RCC 7860 (cell line): ENCODE measurements around the gene STXBP5.

ENCODE experiments used
- DNase-seq: peaks from one replicate; pipeline ENCODE4 v3.0.0-alpha.2; 2015; ENCODE audit warnings: low spot score
- FAIRE-seq: peaks from 2 replicates; lab custom pipeline; 2012; peaks lifted over from hg19 to GRCh38; lab: Jason Lieb, UNC

The STXBP5 gene

DNA sequence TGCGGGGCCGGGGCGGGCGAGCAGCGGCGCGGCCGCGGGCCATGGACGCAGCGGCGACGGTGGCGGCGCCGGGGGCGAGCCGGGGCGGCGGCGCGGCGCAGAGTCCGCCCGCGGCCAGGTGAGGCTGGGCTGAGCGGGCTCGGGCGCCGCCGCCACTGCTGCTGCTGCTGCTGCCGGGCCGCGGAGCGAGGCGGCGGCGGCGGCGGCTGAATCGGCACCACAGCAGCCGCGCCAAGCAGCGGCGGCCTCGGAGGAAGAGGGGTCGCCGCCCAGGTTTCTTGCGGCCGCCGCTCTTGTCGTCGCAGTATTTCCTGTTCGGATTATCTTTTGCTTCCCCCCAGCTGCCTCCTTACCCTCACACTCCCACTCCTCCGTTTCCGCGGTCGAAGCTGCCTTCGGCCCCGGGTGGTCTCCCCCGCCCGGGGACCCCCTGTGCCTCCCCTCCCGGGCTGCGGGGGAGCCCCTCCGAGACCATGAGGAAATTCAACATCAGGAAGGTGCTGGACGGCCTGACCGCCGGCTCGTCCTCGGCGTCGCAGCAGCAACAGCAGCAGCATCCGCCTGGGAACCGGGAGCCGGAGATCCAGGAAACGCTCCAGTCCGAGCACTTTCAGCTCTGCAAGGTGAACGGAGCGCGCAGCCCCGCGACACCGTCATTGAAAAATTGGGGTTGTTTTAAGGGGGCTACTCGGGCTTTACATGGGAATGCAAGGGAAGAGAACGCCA is at the start of gene STXBP5:
STXBP5 (plus strand) TSS at position 358 of the 726 bp plus-strand sequence; CDS start at position 474, 116 bp downstream.
- FAIRE-seq (no peak), DNase-seq (peak; percentile 26)

DNA sequence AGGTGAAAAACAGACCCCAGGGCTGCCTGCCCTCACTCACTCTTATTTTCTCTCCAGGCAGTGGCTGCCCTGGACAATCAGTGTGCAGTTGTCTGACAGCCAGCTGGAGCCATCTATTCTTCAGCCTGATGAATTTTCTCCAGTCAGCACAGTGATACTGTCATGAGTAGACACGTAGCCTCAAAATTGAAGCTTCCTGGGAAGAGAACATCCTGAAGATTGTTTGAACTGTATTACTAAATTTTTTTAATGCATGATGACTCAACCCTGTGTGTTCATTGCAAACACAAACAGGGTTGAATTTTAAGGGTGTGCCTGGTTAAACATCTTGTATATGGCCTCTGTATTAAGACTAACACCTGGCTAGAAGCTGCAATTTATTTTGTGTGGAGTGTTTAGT is 49.8 kb upstream of the STXBP5 start:
- FAIRE-seq (no peak), DNase-seq (no peak)

DNA sequence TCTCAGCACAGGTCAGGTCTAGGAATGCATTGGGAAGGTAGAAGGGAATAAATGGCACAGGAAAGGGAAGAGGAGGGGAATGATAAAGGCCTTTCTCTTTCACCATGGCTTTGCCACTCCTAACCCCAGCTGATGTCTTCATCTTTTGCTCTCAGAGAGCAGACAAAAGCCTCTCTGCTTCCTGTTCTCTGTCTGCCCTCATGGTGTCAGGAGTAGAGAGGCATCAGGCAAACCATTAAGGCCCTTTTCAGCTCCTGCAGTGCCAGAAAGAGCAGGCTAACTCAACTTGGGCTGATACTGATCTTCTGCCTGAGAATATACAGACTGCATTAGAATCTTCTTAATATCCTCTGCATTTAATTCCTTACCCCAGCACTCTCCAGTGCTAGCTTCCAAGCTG is 48.0 kb upstream of the STXBP5 start:
- DNase-seq: no peak
- FAIRE-seq: no peak

DNA sequence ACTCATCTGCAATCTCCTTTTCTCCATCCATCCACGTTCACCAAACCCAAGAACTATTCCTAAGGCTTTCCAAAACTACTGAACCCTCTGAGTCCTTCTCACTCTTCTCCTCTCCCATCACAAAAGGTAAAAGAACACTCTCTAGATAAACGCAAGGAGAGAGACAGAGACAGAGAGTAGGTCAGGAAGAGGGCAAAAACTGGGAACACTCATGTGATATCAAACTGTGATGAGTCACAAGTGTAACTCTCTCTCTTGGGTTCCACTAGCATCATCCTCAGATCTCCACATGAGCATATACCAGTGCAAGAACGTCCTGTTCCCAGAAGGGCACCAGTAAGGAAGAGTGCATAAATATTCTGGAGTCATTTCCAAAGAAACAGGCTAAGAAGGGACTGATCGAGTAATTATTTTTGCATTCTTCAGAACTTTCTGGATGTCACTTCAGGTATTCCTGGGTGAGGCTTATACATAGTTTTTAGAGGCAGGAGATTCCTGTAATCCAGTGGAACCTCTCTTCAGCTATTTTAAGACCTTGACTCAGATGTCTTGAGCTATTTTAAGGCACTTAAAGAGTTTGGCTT is 47.3 kb upstream of the STXBP5 start:
- DNase-seq (no peak), FAIRE-seq (no peak)

DNA sequence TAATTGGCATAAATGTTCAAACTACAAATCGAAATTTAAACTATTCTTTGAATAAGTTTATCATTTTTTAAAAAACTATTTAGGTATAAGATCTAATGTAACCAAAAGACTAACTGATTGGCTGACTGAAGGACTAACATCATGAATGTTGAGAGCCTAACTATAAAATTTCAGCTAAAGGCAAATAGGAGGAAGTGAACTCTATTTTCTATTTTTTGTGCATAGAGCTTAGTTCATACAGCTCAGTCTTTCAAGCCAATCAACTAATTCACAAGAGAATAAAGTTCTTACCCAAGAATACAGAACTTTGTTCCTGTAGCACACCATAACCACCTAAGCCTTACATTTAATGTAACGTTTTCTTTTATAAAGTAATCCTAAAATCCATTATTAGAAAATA is 46.3 kb upstream of the STXBP5 start:
- no peak for FAIRE-seq
- DNase-seq: no peak

DNA sequence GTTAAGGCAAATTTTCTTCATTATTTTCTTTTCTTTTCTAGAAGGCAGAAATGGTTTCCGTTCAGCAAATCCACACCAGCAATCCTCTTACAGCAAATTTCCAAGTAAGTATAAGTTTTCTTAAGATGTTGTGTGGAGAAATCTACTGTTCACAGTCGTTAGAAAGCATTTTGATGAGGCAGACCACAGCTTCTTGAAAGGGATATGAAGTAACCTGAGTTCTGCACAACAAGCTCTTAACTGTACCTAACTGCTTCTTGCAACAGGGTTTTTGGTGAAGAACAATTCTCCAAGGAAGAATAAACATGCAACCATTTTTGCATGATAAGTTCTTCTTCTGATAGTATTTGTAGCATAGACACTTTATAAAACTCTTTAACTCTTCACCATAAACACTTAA is 45.3 kb upstream of the STXBP5 start:
- DNase-seq (no peak), FAIRE-seq (no peak)

DNA sequence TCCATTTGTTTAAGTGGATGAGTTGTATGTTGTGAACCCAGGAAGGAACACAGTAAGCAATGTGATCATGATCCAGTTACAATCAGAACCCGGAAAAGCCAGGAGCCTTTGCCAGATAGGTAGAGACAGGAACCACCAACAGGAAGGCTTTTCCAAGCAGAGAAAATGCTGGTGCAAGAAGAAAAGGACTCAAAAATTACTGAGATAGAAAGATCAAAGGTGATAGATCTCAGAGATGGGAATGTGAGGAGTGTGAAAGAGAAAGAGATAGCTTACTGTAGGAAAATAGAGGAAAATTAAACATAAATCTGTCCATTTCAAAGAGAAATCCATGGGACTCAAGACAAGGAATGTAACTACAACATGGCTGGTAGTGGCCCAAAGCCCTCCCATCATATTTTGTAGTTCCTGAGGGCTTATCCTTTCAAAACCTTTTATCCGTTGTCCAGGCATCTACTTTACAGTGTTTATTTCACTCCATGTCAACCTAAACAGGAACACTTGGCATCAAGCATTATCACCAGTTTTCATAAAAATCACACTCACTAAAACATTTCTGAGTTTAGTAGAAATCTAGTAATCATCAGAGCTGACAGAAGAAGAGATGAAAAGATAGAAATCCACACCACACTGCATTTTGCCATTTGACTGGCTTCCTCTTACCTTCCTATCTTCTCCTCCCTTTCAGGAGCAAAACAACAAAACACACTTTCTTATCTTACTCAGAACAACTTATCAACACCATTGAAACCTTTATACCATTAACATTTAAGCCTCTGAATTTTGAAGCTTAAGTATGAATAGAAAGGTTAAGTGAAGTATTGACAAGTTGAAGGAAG is 44.5 kb upstream of the STXBP5 start:
- DNase-seq: no peak

DNA sequence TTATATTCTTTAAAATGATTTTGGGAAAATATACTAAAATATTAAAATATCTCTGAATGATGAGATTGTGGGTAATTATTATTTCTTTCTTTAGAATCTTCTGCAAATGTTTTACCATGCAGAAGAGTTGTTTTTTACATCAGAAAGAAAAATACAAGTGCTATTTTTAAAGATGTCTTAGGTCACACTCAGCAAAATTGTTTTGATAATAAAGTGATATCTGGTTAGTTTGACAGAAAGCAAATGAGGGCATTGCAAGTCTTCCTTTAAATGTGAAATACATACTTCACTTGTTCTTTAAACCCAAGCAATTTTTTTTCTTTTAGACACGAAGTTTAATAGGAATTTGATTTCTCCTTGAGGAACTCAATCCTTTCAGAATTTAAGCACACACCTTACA is 43.6 kb upstream of the STXBP5 start:
- DNase-seq: no peak
- FAIRE-seq: no peak

More for the DNA sequence above, 44.5 kb upstream of the STXBP5 start:
- FAIRE-seq: no peak

DNA sequence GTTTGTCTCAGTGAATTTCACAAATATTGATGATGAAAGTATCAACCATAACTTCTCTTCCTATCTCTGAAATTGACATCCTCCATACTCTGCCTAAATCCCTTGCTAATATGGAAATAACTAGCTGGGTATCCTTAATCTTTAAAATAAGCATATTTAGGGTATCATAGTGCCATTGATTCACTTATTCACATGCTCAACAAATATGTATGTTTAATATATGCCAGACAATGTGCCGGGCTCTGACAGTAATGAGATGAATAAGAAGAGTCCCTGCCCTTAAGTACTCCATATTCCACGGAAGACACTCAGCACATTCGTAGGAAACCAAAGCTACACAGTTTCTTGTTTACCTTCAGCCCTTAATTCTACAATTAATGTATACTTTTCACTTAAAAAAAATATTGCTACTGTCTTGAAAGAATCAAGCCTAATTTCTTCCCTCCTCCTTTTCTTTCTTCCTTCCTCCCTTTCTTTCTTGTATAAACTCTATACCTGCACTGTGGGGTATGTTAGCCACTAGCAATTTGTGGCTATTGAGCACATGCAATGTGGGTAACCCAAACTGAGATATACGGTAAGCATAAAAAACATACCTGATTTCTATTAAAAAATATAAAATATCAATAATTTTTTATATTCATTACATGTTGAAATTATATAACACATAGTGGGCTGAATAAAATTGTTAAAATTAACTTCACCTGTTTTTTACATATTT is 42.8 kb upstream of the STXBP5 start:
- FAIRE-seq: no peak
- no peak for DNase-seq

DNA sequence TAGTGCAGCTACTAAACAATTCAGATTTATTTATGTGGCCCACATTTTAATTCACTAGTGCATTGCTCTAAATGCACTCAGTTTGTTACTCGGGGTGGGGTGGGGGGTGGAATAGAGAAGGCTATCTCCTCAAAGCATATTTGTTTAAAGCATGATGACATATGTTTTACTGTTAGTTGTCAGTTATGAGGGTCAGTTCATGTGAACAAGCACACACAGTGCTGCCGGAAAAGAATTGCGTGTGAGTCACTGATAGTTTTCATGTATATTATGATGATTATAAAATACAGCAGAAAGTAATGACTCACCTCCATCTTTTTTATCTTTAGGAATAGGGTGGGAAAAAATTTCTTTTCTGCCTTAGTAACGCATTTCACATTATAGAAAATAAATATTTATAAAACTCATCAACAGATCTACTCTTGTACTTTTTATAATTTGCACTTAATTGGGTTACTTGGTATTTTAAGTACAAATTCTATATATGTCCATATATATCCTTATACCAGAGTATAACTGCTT is 42.2 kb upstream of the STXBP5 start:
- DNase-seq: no peak
- FAIRE-seq: no peak

DNA sequence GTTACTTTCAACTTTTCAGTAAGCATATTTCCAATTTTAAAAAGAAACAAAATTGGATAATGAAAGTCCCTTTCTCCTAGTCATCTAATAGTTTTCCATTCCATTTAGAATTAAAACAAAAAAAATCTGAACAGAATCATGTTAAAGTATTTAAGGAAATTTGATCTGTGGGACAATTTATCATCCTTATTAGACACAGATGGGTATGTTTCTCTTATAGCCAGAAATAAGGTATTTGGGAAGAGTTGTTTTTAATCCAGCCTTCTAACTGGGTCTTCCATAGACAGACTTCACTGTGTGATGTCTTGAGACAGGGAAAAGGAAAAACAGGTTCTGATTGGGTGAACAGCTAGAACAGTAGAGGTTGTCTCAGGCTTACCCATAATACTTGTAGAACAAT is 39.5 kb upstream of the STXBP5 start:
- no peak for FAIRE-seq
- no peak for DNase-seq

DNA sequence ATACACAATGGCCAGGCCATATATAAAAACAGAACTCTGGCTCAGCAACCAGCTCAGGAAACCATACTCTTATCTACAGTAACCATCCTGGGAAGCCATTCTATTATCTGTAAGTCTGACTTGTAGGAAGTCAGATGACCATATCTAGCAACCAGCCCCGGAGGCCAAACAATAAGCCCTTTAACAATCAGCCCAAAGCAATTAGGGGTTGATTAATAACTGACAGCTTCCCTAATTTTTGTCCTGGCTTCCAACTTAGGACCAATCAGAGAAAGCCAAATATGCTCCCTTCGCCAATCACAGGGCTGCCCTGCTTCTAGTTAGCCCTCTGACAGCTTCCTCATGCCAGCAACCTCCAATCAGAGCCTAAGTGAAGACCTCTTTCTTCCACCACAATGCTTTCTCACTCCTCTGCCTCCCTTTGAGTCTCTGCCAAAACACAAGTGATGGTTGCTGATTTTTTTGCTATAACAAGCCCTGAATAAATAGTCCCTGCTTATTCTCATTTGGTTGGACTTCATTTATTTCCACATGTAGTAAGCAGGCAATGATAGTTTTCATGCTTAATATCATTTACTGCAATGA is 37.8 kb upstream of the STXBP5 start:
- no peak for FAIRE-seq
- DNase-seq: no peak

DNA sequence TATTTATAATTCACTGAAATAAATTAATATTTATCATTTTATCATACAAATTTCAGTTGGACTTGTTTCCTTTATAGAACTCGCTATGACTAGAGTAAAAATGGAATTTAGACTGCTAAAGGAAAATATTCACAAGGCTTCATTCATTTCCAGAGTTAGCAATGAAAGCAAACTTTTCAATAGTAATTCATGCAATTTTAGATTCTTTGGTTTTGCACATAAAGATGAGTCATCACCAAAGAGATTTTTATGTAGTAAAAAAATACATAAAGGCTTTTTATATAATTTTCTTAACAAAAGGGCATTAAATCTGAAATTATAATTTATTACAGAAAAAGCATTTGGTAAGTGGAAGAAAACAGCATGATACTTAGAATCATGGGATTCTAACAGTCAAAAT is 37.2 kb upstream of the STXBP5 start:
- DNase-seq: no peak
- no peak for FAIRE-seq

DNA sequence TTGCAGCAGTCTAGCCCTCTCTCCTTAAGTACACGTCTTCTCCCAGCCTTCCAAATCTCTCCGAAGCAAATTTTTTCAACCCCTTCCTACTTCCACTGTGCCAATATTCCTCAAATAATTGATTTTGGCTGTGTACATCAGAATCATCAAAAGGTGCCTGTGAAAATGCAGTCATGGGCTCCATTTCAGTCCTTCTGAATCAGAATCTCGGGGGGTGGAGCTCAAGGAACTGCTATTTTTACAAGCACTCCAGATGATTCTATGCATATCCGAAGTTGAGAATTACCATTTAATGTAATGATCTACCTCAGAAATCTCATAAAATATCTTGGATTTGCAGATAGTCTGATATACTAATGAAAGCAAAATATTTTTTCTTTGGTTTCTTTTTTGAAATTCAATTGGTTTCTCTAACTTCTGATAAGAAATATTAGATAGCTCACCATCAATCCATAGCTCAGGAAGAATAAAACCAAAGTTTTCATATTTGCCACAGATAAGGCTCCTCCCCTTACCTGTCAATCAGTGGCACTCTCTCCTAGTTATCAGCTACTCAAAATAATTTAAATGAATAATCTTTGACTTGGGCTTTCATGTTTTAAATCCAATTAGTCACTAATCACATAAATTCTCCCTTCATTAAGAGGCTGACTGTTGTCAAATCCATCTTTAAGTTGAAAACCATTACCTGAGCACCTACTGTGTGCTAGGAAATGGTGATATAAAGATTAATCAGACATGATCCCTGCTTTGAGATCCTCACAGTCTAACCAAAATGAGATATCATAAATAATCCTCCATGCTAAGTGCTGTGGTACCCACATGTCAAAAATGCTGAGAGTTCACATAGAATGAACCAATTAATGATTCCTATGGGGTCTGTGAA is 36.4 kb upstream of the STXBP5 start:
- no peak for DNase-seq
- no peak for FAIRE-seq

DNA sequence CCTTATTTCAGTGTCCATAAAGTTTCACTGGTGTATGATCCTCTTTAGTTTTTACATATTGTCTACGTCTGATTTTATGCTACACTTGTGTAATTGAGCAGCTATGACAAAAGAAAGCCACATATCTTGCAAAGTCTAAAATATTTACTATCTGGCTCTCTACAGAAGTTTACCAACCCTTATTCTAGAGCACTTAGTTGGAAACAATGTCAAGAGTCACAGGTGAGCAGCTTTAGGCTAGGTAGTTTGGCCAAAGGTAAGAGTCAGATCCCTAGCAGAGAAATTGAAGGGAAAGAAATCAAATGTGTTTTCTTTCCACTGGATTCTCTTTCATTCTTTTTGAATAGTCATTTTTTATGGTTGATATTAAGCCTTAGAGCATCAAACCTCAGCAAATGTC is 34.7 kb upstream of the STXBP5 start:
- DNase-seq (no peak), FAIRE-seq (no peak)

DNA sequence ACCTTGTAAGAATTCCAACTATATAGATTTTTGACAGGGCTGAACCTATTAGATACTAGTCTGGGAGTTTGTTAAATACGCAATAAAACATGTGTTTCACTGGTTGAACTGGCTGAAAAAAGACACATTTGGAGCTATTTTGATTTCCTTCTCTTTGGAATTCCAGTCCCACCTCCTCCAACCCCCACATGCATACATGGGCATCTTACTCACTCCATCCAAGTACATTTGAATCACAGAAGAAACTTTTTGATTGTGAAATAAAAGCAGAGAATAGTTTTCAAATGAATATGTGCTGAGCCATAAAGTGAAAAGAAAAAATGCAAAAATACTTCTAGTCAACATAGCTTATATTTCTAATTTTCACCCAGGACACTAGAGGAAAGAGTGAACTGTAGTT is 33.9 kb upstream of the STXBP5 start:
- DNase-seq (no peak), FAIRE-seq (no peak)

DNA sequence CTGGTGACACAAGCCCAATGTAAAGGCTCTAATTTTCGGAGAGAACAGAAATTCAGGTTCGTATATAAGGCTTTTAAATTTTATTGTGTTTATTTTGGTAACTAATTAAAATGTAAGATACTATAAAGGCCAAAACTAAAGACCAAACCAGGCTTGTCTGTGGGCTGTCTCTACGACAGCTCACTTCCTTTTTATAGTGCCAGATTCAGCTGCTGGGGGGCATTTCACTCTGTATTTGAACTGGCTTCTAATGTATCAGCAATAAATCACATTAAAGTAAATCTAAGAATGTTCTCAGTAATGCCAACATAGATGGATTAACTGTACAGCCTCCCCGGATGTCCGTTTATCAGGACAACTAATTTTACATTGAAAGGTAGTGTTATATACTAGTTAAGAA is 31.1 kb upstream of the STXBP5 start:
- FAIRE-seq (no peak), DNase-seq (no peak)

DNA sequence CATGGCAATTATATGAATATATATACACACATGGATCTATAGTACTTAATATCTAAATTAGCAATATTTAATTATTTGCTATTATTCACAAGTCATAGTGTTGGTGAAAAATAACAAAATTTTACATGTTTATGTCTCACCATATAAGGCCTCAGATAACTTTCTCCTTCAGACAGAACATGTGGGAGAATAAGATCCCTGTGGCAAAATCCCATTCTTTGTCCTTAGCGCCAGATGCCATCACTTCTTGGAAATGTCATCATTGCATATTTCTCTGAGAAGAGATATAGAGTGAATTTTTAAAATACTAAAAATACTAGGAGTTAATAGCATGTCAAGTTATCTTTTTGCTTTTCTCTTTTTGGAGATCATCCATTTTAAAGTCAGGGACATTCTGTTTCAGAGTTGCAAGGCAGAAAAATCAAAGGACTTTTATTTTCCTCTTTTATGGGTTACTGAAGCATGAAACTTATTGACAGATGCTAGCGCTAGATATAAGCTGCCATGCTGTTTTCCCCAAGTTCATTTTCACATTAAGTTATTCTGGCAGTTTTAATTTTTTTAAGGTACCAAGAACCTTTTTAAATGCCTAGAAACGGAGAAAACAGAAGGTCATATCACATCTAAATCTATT is 30.4 kb upstream of the STXBP5 start:
- FAIRE-seq: no peak
- DNase-seq: no peak

DNA sequence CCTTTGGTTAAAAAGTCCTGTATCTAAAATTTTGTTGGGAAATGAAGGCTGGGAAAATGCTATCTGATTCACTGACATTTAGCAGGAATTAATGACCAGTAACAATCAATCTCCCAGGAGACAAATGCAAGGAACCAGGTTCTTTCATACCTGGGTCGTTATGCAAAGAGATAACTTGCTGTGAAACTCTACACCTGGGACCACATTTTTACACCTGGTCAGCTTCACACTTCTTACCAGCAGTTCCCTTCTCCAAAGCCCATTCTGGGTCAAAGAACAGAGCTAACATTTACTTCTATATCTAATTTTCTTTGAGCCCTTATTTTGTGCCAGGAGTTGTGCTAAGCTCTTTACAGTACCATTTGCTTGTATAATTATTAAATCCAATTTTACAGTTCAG is 27.4 kb upstream of the STXBP5 start:
- no peak for FAIRE-seq
- no peak for DNase-seq
